Measurements from ENCODE around the gene ELK1.

The ELK1 gene

DNA sequence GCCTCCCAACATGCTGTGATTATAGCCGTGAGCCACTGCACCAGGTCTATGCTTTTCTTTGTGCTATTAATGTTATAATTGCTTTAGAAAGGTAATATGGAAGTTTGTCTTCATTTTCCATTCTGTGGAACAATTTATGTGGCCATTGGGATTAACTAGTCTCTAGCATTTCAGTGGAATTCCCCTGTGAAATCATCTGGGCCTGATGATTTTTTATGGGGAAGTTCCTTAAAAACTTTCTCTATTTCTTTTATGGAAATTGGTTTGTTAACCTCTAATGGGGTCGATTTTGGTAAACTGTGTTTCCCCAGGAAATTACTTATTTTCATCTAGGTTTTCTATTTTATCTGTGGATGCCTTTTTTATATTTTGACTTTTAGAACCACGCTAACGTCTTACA lies 56.8 kb downstream of the ELK1 start:
- Histone ChIP-seq H3K36me3 (ENCODE audit: control insufficient read depth in 2 of 2, insufficient read depth in 1 of 2, low read length in 2 of 2) (no peaks in the 10 kb centered on the region), H3K9me3 (ENCODE audit: control insufficient read depth, insufficient read depth, low read depth, low read length) (no peaks in the 10 kb centered on the region; the same call in 1 of the 2 replicates), H3K27ac (ENCODE audit: extremely low read depth, low read depth, low read length) (no peak overlapping the region), H3K4me3 (ENCODE audit: low read depth, low read length) (no peak overlapping the region), H3K4me1 (ENCODE audit: control insufficient read depth, insufficient read depth, low read length) (no peaks in the 10 kb centered on the region)
- no peak for TF ChIP-seq PRDM6 (tag by site-specific recombination; IDR thresholded peaks at IDR 0.05)
- TF ChIP-seq ZBTB8A (tag by site-specific recombination; IDR thresholded peaks at IDR 0.05) = no peak
- TF ChIP-seq ZBTB48 (tag by site-specific recombination; IDR thresholded peaks at IDR 0.05) = no peak
- TF ChIP-seq MYNN (tag by site-specific recombination; IDR thresholded peaks at IDR 0.05; ENCODE audit: borderline replicate concordance) = no peak
- ChIA-PET POLR2A (no interaction called here), CTCF (no interaction called here)

GRCh38 chrX:47590984-47591383 lies 59.4 kb downstream of the ELK1 start:
- ChIA-PET CTCF (interaction anchor here (0.6 kb wide), 1 partner anchor 10 kb away, joined by 4 read pairs; no protein-coding TSS in a partner anchor), POLR2A (interaction anchor here (1.5 kb wide), 1 partner anchor 9 kb away, joined by 3 read pairs; the partner anchor contains the start of gene TIMP1)
- H3K4me1 ChIP-seq (ENCODE audit: control insufficient read depth, insufficient read depth, low read length) = no peaks in the 10 kb centered on the region
- H3K27ac ChIP-seq (ENCODE audit: extremely low read depth, low read depth, low read length) = no peak overlapping the region
- H3K36me3 ChIP-seq (ENCODE audit: control insufficient read depth in 2 of 2, insufficient read depth in 1 of 2, low read length in 2 of 2) = peaks cover 0 to 7% of the 10 kb centered on the region in 2 experiments; a peak in 1 of 3 replicates
- no peak overlapping the region for H3K4me3 ChIP-seq (ENCODE audit: low read depth, low read length)
- no peaks in the 10 kb centered on the region for H3K9me3 ChIP-seq (ENCODE audit: control insufficient read depth, insufficient read depth, low read depth, low read length)
- TF ChIP-seq ZNF660 (tag by site-specific recombination; IDR thresholded peaks at IDR 0.05) (no peak), ZNF518A (tag by site-specific recombination; conservative IDR thresholded peaks at IDR 0.05; ENCODE audit: low read depth) (no peak), ZNF266 (tag by site-specific recombination; IDR thresholded peaks at IDR 0.05; ENCODE audit: low read depth) (no peak), ZBTB20 (tag by site-specific recombination; IDR thresholded peaks at IDR 0.05) (no peak), ZNF398 (tag by site-specific recombination; IDR thresholded peaks at IDR 0.05) (no peak), ZXDB (tag by site-specific recombination; IDR thresholded peaks at IDR 0.05) (no peak), PRDM4 (tag by site-specific recombination; IDR thresholded peaks at IDR 0.05) (no peak), ZNF701 (tag by site-specific recombination; IDR thresholded peaks at IDR 0.05) (no peak), TCF7L2 (IDR thresholded peaks at IDR 0.05; ENCODE audit: borderline replicate concordance, low read depth, low read length) (no peak), ZNF157 (tag by site-specific recombination; IDR thresholded peaks at IDR 0.05) (no peak), ZNF449 (tag by site-specific recombination; IDR thresholded peaks at IDR 0.05) (no peak)
